HG03521 (cell line): Measurements from ENCODE around the gene TMEM125.

Experiments
- ATAC-seq: cut with Tn5 transposase; IDR thresholded peaks from one replicate; pipeline ENCODE4 v1.9.1; 2021; ENCODE audit warnings: mild to moderate bottlenecking, moderate library complexity; ENCODE audit not compliant: unreplicated experiment

Gene TMEM125

DNA sequence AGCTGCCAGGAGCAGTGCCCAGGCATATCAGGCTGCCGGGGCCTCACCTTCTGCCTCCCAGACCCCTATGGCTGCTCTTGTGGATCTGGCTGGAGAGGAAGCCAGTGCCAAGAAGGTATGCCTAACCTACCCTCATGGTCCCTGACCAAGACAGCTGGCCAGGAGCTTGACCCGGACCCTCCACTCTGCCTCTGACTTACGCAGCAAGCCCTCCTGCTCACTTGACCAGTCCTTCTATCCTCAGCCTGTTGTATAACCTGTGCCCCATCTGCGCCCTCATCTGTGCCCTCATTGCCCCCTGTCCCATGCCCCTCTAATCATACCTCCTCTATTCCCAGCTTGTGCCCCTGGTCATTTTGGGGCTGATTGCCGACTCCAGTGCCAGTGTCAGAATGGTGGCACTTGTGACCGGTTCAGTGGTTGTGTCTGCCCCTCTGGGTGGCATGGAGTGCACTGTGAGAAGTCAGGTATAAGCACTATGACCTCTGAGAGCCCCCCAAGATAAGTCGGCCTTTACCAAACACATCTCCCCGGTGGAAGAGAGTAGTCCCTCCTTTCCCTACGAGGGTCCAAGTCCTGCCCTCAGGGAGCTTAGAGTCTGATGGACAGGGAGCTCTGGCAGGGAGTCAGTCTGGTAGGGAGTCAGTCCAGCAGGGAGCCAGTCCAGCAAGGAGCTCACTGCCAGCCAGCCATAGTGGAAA is 37.8 kb downstream of the TMEM125 start:
- no peak for ATAC-seq

GRCh38 chr1:43308635-43309404 is 39.0 kb downstream of the TMEM125 start:
- ATAC-seq, result no peak

DNA sequence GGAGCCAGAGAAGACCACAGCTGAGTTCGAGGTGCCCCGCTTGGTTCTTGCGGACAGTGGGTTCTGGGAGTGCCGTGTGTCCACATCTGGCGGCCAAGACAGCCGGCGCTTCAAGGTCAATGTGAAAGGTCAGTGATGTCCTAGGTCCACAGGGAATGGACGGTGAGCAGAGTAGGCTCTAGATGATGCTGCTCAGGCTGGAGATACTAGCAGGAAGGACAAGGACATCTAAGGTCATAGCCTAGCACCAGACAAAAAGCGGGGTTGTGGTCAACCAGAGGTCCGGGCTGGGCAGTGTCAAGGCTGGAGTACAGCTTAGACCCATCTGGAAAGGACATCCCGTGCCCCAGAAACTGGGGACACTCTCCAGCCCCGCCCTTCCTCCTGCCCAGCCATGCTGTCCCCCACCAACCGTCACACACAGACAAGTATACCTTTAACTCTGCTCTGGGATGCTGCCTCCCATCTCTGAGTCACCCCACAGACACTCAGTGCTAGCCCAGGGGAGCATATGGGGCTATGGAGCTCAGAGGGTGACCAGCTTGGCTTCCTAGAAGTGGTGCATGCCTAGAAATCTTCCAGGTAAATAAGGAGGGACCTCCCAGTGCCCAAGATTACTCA is 39.7 kb downstream of the TMEM125 start:
- ATAC-seq, result no peak

- no peak for ATAC-seq
Observed at GRCh38 chr1:43311521-43311920, 41.7 kb downstream of the TMEM125 start.

DNA sequence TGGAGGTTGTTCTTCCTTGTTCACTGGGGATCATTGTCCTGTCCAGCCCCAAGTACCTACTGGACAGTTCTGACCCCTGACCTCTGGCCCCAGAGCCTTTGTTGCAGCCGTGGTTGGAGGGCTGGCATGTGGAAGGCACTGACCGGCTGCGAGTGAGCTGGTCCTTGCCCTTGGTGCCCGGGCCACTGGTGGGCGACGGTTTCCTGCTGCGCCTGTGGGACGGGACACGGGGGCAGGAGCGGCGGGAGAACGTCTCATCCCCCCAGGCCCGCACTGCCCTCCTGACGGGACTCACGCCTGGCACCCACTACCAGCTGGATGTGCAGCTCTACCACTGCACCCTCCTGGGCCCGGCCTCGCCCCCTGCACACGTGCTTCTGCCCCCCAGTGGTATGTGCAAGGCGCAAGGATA is 42.4 kb downstream of the TMEM125 start:
- ATAC-seq, result no peak

- no peak for ATAC-seq
Observed at GRCh38 chr1:43312663-43313515, 43.1 kb downstream of the TMEM125 start.

DNA sequence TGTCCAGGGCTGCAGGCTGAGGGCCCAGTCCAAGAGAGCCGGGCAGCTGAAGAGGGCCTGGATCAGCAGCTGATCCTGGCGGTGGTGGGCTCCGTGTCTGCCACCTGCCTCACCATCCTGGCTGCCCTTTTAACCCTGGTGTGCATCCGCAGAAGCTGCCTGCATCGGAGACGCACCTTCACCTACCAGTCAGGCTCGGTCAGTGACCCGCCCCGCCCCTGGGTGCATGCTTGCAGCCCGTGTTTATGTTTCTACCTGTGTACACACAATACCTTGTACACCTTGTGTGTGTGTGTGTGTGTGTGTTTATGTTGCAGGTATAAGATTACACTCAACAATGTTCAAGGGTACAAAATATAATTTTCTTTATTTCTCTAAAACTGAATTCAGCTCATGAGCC is 44.0 kb downstream of the TMEM125 start:
- ATAC-seq, result no peak

GRCh38 chr1:43314233-43314632 is 44.5 kb downstream of the TMEM125 start:
- ATAC-seq, result no peak

DNA sequence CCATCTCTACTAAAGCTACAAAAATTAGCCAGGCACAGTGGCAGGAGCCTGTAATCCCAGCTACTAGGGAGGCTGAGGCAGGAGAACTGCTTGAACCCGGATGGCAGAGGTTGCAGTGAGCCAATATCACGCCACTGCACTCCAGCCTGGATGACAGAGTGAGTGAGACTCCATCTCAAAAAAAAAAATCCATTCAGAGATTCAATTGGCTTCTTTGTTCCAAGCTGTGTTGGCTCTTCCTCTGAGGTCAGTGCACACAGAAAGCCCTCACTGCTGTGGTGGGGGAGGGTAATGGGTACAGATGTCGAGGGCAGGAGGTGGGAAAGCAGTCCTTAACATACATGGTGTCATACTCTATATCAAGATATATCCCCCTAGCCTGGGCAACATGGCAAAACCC is 45.7 kb downstream of the TMEM125 start:
- no peak for ATAC-seq

DNA sequence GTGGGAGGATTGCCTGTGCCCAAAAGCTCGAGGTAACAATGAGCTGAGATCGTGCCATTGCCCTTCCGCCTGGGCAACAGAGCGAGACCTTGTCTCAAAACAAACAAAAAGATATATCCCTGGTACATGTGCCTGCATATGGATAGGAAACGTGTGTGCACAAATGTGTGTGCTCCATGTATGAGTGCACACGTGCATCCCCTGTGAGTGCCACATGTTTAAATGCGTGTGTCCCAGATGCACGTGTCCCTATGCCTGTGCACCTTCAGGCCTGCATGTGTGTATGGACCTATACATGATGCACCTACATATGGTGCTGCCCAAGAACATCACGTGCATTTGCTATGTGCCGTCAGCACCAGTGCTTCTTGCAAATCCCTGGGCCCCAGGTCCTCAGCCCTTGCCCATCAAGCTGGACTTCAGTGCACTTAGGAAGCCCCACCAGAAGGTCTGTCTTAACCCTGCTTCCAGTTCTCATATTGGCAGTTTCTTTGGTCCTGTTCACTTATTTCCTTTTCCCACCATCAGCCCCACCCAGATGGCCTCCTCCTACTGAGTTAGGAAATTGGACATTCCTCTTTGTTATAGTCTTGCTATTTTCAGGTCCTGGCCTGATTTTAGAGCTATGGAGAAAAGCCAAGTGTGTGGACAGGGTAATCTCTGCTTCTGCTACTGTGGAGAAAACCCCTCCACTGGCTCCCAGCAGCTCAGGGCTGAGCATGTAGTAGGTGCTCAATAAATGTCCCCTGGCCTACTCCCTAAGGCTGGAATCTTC is 46.4 kb downstream of the TMEM125 start:
- ATAC-seq, result no peak

DNA sequence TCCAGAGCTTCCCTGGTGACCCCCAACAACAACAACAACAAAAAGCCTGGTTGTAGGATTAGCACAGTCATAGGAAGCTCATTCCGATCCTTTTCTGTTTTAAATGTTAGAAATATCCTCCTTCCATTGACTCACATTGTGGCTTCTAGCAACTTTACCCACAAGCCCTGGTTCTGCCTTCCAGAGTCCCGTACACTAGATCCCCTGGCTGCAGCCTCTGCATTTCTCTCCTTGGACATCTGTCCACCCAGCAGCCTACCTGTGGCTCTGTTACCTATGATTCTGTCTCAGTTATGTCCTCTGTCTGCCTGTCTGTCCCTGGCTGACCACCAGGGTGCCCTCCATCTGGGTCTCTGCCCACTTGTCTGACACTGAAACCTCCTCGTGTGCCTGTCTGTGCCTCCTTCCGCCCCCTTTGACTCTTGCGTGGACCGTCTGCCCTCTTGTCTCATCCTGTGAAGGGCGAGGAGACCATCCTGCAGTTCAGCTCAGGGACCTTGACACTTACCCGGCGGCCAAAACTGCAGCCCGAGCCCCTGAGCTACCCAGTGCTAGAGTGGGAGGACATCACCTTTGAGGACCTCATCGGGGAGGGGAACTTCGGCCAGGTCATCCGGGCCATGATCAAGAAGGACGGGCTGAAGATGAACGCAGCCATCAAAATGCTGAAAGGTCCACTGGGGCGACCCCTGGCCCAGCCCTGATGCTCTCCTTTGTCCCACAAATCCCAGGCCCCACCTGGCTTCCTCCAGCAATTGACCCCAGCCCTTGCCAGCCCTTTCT is 47.1 kb downstream of the TMEM125 start:
- no peak for ATAC-seq

- no peak for ATAC-seq
Observed at GRCh38 chr1:43317817-43318471, 48.2 kb downstream of the TMEM125 start.

DNA sequence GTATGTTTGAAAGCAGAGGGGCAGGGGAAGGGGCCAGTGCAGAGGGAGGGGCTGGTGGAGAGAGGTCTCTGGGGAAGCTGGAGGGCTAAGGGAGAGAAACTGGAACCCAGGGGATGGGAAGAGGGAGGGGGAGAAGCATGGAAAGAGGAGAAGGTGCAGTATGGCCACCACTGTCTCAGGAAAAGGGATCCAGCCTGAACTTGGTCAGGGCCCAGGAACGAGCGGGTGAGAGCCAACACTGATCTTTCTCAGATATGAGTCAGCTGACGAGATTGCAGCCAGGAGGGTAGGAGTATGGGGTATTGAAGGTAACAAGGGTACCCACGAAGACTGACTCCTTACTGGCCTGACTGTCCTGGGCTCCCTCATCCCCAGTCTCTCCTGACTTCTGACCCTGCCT is 49.0 kb downstream of the TMEM125 start:
- ATAC-seq, result no peak

DNA sequence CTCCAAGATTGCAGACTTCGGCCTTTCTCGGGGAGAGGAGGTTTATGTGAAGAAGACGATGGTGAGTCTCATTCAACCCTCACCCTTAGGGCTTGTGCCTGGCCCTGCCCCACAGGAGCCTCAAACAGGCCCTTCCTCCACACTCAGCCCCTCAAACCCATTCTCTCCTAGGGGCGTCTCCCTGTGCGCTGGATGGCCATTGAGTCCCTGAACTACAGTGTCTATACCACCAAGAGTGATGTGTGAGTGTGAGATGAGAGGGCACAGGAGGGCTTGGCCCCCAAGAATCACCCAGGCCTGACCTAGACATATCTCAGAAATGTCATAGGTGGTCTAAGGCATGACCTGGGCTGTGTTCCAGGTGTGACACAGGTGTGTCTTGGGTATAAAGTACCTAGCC is 49.5 kb downstream of the TMEM125 start:
- ATAC-seq, result no peak

DNA sequence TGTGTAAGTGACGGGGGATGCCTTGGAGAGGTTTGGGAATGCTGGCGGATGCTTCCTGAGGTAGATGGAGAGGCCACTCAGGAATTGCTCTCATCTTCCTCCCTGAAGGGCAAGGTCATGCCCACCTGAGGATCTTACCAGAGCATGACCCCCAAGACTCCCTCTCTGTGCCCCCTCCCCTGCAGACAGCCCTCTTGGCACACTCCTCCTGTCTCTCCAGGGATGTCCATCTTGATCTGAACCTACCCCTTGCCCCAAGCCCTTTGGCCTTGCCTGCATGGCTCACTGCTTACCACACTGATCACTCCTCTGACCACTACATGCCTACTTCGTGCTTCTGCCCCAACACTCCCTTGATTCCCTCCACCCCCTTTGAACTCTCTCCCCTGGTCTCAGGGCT is 50.0 kb downstream of the TMEM125 start:
- no peak for ATAC-seq

DNA sequence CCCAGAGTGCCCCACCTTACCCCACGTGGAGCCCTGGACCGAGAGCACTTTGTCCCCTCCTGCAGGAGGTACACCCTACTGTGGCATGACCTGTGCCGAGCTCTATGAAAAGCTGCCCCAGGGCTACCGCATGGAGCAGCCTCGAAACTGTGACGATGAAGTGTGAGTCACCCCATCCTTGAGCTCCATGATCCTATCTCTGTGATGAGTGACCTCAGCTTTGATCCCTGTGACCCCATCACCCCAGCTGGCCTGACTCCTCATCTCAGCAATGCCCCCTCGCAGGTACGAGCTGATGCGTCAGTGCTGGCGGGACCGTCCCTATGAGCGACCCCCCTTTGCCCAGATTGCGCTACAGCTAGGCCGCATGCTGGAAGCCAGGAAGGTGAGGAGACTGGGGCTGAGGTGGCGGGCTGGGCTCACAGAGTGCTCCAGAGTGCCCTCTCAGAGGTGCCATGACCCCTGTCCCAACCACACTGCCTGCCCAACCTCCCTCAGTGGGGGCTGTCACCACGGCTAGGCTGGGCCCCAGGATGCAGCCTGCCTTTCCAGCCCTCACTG is 51.6 kb downstream of the TMEM125 start:
- ATAC-seq, result no peak

GRCh38 chr1:43322506-43322905 is 52.7 kb downstream of the TMEM125 start:
- no peak for ATAC-seq
